Measurements from ENCODE around the gene RO60. TPM values are rescaled to one million over a fixed set of nuclear protein-coding genes. Genes with fewer than 3 reads are reported as not detected.

The RO60 gene
- total RNA-seq, 2 donors from 2014 or later, result 23.7 to 31.6 TPM

DNA sequence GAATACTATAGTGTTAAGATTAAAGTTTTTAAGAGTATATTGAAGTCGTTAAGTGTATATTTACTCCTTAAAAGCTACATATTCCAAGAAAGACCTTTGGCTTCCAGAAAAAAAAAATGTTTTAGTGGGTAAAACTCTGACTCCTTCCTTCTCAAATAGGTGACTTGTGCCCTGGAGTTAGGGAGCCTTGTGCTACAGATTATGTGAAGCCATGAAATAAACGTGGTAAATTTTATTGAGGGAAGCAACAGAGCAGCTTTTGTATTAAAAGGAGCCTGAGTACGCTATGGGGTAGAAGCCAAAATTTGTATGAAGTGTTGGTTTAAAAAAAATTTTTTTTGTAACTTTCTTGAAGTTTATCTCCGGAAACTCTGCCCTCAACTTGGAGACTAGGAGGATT lies 994 bp downstream of the RO60 start:
- Histone ChIP-seq H3K36me3 (replicated peaks in 1 of 2; ENCODE audit: insufficient read depth in 1 of 2, low read depth in 2 of 2) (no peaks in the 10 kb centered on the region), H3K27me3 (no peaks in the 10 kb centered on the region), H3K4me3 (peak overlapping the region; percentile 78 to 93), H3K27ac (peak overlapping the region in 3 of 4 donors; percentile 95 to 98 (median 98)), H3K9me3 (no peaks in the 10 kb centered on the region), H3K4me1 (peaks cover 45% of the 10 kb centered on the region)
- no peak for TF ChIP-seq POLR2A (IDR thresholded peaks at IDR 0.05)
- ATAC-seq, result no peak
- WGBS, 2 donors, result 6 to 9% methylated on average over 4 of the region's 4 CpGs
- intact Hi-C loops (cut with DNase I), result no loop called here
- DNase-seq, result no peak

DNA sequence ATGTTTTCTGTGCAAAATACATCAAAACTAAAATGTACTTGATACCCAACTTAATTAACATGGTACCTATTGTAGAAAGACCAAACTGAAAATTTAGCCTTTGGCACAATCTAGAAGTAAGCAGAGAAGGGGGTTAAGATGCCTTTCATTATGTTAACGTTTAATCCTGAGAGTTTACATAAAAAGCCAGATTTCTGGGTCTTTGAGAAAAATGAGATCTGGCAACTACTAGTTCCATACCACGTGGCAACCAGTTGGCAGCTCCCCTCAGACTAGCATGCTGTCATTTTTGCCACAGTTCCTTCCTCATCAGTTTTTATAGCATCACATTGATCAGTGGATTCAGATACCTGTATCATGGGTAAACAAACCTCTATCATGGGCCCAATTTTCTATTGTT lies 1.5 kb downstream of the RO60 start:
- ATAC-seq (no peak), DNase-seq (peak in 1 of 4 donors; percentile 15)
- intact Hi-C loops (cut with DNase I), result no loop called here
- no peak overlapping the region for H3K4me3 ChIP-seq
- H3K27me3 ChIP-seq, result no peaks in the 10 kb centered on the region
- no peaks in the 10 kb centered on the region for H3K36me3 ChIP-seq (replicated peaks in 1 of 2; ENCODE audit: insufficient read depth in 1 of 2, low read depth in 2 of 2)
- H3K27ac ChIP-seq, result peak overlapping the region in 3 of 4 donors; percentile 95 to 98 (median 98)
- TF ChIP-seq POLR2A (IDR thresholded peaks at IDR 0.05), result no peak
- TF ChIP-seq, protein P1, sequence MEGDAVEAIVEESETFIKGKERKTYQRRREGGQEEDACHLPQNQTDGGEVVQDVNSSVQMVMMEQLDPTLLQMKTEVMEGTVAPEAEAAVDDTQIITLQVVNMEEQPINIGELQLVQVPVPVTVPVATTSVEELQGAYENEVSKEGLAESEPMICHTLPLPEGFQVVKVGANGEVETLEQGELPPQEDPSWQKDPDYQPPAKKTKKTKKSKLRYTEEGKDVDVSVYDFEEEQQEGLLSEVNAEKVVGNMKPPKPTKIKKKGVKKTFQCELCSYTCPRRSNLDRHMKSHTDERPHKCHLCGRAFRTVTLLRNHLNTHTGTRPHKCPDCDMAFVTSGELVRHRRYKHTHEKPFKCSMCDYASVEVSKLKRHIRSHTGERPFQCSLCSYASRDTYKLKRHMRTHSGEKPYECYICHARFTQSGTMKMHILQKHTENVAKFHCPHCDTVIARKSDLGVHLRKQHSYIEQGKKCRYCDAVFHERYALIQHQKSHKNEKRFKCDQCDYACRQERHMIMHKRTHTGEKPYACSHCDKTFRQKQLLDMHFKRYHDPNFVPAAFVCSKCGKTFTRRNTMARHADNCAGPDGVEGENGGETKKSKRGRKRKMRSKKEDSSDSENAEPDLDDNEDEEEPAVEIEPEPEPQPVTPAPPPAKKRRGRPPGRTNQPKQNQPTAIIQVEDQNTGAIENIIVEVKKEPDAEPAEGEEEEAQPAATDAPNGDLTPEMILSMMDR (IDR thresholded peaks at IDR 0.05), result no peak
- 3 to 9% methylated on average over 2 of the region's 2 CpGs for WGBS, 2 donors
- peaks cover 43% of the 10 kb centered on the region for H3K4me1 ChIP-seq
- H3K9me3 ChIP-seq, result no peaks in the 10 kb centered on the region

DNA sequence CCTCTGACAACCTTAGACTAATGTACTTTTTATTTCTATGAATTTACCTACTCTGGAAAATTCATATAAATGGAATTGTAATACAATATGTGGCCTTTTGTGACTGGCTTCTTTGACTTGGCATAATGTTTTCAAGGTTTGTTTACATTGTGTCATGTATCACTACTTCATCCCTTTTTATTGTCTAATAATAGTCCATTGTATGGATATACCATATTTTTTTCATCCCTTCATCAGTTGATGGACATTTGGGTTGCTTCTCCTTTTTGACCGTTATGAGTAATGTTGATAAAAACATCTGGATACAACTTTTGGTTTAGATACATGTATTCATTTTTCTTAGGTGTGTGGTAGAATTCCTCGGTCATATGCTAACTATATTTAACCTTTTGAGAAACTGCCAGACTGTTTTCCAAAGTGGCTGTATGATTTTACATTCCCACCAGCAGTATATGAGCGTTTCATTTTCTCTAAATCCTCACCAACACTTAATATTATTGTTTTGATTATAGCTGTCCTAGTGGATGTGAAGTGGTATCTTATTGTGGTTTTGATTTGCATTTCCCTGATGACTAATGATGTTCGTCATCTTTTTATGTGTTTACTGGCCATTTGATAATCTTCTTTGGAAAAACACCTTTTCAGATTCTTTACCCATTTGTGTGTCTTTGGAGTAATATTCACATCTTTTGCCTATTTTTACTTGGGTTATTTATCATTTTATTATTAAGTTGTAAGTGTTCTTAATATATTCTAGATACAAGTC lies 3.5 kb downstream of the RO60 start:
- no peaks in the 10 kb centered on the region for H3K27me3 ChIP-seq
- ATAC-seq (no peak), DNase-seq (no peak)
- TF ChIP-seq, protein P1 (IDR thresholded peaks at IDR 0.05), result no peak
- TF ChIP-seq POLR2A (IDR thresholded peaks at IDR 0.05), result no peak
- peaks cover 27% of the 10 kb centered on the region for H3K4me1 ChIP-seq
- no peak overlapping the region for H3K4me3 ChIP-seq
- no peaks in the 10 kb centered on the region for H3K9me3 ChIP-seq
- H3K36me3 ChIP-seq (replicated peaks in 1 of 2; ENCODE audit: insufficient read depth in 1 of 2, low read depth in 2 of 2), result no peaks in the 10 kb centered on the region
- WGBS, 2 donors, result 93% methylated on average over 4 of the region's 4 CpGs
- no peak overlapping the region for H3K27ac ChIP-seq
- intact Hi-C loops (cut with DNase I), result no loop called here

DNA sequence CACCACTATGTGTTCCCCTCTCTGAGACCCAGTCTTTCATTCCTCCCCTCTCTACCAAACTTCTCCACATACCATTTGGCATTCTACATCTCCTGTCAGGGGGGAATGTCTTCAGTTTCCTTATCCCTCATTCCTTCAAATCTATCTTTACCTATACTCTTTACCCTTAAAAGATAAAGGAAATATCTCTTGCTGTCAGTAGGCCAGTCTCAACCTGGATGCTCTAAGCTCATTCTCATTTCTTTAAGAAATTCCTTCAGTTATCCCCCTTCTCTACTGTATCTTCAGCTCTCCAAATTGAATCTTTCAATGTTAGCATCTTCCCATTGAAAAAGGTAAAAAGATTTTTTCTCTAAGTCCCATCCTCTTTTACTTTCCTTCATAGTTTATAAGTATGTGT lies 6.5 kb downstream of the RO60 start:
- TF ChIP-seq, protein P1 (IDR thresholded peaks at IDR 0.05), result no peak
- TF ChIP-seq POLR2A (IDR thresholded peaks at IDR 0.05), result no peak
- Histone ChIP-seq H3K9me3 (no peaks in the 10 kb centered on the region), H3K27ac (no peak overlapping the region), H3K4me1 (peaks cover 13% of the 10 kb centered on the region), H3K27me3 (no peaks in the 10 kb centered on the region), H3K36me3 (replicated peaks in 1 of 2; ENCODE audit: insufficient read depth in 1 of 2, low read depth in 2 of 2) (no peaks in the 10 kb centered on the region), H3K4me3 (no peak overlapping the region)
- DNase-seq, result no peak
- ATAC-seq, result no peak
- intact Hi-C loops (cut with DNase I), result no loop called here

DNA sequence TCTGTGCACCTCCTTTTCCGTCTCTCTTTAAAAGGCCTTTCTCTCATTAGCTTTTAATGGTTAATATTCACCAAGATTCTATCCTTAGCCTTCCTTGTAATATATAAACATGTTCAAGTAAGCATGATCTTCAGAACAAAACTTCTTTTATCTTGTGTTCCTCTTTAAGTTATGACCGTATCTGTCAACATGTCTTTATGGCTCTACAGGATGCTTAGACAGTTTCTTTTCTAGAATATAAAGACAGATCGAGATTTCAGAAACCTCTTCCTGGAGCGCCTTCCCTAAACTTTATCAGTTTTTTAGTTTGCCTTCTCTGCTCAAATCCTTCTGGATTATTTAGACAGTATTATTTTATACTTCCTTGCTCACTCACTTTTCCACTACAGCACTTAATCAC lies 7.2 kb downstream of the RO60 start:
- WGBS, 2 donors, result 82 to 84% methylated on average over 4 of the region's 4 CpGs

More for the DNA sequence above, 7.2 kb downstream of the RO60 start:
- DNase-seq, result no peak
- no peaks in the 10 kb centered on the region for H3K9me3 ChIP-seq
- no peaks in the 10 kb centered on the region for H3K36me3 ChIP-seq (replicated peaks in 1 of 2; ENCODE audit: insufficient read depth in 1 of 2, low read depth in 2 of 2)
- no peaks in the 10 kb centered on the region for H3K27me3 ChIP-seq
- TF ChIP-seq POLR2A (IDR thresholded peaks at IDR 0.05), result no peak
- TF ChIP-seq, protein P1 (IDR thresholded peaks at IDR 0.05), result no peak
- H3K4me3 ChIP-seq, result no peak overlapping the region
- H3K4me1 ChIP-seq, result peaks cover 7% of the 10 kb centered on the region
- ATAC-seq, result no peak
- intact Hi-C loops (cut with DNase I), result no loop called here
- no peak overlapping the region for H3K27ac ChIP-seq
